ENCODE measurements around the gene CERK.

The CERK gene

DNA sequence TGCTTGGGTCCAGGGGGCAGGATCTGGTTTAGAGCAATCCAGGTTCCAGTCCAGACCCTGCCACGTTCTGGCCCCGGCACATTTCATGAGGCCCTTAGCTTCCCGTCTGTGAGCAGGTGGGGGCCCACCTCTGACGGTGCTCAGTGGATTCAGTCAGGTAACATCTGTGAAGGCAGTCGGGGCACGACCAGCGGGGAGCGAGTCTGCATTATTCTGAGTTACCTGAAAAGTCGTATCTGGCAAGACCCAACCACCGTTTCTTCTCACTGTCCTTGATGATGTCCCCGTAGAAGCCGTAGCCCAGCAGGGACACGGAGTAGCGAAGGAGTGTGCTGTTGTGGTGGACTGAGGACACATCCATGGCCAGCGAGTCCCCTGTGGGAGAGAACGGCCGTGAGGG lies 39.0 kb downstream of the CERK start:
- DNase-seq (ENCODE audit: low read depth) = no peak

DNA sequence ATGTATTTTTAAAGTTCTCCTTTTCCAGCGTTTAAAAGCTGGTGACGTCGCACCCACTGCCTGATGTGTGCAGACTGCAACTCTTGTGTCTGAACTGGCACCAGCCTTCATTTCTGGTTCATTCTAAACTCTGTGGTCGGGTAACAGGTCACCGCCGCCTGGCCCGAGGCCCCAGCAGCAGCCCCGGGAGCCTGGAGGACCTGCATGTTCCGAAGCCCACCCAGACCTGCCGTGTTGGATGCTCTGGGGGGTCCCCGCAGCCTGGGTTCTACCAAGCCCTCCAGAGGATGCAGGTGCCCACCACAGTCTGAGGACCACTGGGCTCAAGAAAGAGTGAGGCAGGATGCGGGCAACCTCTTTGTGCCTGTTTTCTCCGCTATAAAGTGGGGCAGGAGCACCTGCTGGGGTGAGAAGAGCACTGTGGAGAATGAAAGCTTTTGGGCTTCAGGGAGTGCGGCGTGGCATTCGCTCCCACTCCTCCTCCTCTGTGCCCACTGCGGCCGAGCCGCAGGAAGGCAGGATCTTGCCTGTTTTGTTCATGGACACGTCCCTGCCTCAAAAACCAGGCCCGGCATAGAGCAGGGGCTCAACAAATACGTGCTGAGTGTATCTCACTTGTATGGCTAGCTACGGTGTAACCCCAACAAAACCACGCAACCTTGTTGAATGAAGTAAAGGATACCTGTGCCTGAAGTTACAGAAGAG lies 40.1 kb downstream of the CERK start:
- no peak for DNase-seq (ENCODE audit: low read depth)

DNA sequence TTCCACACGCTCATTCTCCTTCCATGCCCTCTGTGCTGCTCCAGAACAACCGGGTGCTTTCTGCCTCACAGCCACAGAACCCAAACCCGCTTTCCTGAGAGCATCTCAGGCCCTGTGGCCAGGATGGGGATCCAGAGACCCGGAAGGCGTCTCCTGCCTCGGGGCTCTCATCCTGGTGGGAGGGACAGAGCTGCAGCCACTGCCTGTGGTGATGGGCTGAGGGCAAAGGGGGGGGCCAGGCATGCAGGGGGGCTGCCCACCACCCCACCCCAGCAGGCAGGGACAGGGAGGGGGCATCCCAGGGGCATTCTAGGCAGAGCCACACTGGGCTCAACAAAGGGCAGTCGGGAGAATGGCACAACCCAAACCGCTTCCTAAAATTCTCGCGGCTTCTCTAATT lies 41.4 kb downstream of the CERK start:
- no peak for DNase-seq (ENCODE audit: low read depth)

DNA sequence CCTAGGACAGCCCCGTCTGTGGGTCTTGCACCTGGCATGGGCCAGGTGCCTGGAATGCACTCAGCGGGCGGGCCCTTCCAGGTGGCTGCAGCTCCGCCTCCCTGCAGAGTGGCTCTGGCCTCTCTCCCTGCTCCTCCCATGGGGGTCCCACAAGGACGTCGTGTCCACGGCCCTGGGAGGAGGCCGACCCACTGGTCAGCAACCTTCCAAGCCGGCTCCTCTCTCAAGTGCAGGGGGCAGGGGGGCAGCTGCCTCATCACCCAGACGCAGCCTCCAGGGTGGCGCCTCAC lies 41.9 kb downstream of the CERK start:
- DNase-seq (ENCODE audit: low read depth) = no peak

DNA sequence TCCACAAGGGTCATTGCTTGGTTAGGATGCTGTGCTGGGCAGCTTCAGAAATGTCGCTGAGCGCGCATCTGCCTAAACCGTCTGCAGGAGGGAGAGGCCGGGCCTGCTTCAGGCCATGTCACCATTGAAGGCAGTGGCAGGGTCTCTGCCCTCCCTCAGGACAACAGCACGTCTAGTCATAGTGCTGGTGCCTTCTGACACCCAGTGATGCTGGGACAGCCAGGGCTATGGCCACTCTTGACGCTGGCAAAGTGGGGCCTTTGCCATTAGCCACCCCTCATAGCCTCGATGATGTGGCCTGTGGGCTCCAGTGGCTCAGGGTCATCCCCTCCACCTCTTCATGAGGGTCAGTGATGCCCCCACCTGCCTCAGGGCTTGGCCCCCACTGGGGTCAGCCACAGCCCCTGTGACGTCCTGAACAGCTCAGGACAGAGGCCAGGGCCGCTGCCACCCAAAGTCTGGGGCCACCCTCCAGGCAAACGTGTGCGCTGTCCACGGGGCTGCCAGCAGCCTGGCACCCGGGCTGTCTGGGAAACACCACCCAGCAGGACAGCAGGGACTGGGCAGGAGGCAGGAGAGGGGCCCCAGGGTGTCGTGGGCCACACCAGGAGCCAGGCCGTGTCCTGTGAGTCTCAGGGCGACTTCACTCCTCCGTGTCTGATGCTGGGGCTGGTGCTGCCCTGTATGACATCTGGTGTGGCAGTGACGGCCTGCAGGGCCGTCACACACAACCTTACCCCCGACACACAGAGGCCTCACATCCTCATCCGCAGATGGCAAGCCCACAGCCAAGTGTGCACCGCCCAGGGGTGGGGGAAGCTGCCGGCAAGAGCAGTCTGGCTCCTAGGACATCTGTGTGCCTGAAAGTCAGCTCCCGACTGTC lies 42.5 kb downstream of the CERK start:
- no peak for DNase-seq (ENCODE audit: low read depth)

DNA sequence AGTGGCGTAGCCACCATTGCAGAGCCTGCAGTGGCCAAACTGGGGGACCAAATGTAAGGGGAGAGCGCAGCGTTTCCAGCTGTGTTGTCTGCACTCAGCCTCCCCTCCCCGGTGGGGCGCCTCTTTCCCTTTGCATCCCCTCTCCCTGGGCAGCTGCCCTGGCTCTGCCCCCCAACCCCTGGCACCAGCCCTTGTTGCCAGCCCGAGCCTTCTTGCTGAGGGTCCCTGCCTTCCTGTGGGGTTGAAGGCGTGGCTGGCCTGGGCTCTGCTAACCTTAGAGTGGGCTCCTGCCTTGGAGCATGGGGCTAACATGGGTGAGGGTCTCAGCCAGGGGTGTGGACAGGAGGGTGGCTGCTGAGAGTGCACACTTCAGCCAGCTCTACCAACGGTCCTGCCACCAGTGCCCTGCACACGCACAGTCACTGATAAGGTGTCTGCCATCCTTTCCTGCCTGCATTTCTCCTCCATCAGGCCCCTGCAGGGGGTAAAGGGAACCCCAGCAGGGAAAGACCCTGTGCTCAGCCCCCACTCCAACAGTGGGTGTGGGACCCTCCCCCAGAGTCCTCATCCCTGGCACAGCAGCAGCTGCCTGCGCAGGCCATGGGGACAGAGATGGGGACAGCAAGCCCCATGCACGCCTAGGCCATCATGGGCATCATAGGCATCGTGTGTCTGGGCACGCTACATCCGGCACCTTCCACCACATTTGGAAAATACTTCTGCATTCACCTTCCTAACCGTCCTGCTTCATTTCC lies 43.5 kb downstream of the CERK start:
- no peak for DNase-seq (ENCODE audit: low read depth)

DNA sequence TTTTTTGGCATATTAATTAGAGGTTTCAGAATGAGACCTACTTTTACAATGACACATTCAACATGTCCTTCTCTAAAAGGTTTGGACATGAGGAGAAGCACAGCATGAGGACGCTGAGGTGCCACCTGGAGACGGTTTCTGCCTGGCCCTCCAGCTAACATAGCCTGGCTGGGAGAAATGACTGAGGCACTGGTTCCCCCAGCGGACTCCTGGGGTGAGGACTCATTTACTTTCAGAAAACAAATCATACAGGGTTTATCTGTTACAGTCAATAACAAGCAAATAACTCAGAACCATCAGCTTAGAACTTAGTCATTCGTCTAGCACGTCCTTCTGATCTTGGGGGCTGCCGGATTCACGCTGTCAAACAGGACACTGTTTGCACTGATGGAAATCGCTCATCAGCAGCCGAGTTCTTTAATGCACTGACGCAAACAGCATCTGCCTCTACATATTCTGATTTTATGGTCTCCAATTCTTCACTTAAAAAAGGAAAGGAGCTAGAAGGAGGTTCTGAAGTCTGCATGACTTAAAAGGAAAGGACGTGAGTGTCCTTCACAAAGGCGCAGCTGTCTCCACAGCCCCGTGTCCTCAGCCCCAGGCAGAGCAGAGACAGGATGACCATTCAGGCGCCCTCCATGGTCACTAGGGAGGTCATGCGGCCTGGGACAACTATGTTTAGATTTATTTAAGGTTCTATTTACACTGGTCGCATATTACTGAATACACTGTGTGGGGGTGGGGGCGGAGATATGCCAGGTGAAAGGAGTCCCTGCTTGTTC lies 44.2 kb downstream of the CERK start:
- DNase-seq (ENCODE audit: low read depth) = no peak

DNA sequence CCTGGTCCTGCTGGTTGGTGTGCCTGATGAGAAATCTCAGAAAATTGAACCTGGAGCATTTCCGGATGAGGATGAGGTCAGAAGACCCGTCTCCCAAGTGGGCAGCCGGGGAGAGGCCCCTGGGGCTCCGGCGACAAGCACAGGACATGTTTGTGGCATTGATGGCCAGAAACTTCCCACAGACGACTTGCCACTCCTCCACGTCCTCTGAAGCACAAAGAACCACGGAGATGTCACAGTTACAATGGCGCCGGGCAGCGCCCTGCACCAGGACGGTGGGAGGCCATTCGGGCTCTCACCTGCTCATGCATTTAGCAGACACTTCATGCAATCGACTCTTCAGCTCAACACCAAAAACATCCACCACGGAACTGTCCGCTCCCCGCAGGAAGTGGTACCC lies 46.5 kb downstream of the CERK start:
- DNase-seq (ENCODE audit: low read depth) = no peak

DNA sequence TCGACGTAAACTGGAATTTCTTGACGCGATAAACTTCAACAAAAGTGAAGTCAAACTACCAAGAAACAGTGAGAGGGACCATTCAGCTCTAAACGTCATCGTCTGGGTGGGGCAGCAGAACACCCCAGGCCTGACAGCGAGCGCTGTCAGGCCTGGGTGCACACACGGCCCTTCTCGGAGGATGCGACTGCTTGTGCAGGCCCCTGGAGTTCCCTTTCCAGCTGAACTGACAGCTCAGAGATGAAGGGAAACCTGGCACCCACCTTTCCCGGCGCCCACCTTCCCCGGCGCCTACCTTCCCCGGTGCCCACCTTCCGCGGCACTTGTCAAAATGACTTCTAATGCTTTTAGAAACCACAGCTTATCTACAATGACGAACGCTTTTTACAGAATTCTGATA lies 47.9 kb downstream of the CERK start:
- DNase-seq (ENCODE audit: low read depth) = no peak

DNA sequence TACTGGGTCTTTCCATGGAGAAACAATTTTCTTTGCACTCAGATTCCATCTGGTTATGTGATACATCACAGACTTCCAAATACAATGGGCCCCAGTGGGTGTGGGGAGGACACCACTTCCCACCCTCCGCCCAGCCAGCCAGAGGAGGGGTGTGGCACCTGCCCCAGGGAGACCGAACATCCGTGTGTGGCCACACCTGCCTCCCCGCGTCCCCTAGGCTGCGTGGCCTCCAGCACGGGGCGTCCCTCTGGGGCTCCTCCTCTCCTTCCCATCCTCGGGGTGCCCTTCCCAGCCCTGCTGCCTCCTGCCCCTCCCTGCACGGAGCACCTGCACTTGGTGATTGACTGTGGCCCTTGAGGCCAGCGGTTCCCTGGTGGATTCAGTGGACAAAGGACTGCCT lies 49.1 kb downstream of the CERK start:
- DNase-seq (ENCODE audit: low read depth) = no peak

DNA sequence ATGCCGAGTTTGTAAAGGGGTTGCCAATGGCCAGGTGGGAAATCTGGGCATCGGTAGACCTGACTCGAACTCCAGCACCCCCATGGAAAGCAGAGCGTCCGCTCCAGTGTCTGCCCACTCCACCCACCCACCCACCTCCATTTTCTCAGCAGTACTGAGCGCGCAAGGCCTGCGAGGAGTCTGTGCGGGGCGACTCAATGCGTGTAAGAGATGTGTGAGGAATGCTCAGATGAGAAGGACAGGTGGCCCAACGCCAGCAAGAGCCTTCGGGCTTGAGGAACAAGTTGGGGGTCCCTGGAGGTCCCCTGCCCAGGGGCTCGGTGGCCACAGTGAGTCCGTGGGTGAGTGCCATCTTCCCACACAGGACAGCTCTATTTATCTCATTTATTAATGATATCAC lies 50.6 kb downstream of the CERK start:
- DNase-seq (ENCODE audit: low read depth) = no peak

DNA sequence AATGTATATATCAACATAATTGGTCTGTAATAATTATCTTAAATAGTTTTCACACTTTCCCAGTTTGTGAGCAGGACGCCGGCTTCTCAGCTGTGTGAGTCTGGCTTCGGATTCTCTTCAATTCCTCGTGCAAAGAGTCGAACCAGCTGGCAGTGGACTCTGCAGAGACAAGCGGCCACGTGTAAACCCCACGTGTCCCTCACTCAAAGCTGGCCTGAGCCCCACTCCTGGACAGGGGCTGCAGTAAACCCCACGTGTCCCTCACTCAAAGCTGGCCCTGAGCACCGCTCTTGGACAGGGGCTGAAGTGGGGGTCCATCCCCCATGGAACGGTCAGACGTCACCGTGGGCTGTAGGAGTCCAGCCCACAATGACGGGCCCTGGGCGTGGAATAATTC lies 51.0 kb downstream of the CERK start:
- no peak for DNase-seq (ENCODE audit: low read depth)

DNA sequence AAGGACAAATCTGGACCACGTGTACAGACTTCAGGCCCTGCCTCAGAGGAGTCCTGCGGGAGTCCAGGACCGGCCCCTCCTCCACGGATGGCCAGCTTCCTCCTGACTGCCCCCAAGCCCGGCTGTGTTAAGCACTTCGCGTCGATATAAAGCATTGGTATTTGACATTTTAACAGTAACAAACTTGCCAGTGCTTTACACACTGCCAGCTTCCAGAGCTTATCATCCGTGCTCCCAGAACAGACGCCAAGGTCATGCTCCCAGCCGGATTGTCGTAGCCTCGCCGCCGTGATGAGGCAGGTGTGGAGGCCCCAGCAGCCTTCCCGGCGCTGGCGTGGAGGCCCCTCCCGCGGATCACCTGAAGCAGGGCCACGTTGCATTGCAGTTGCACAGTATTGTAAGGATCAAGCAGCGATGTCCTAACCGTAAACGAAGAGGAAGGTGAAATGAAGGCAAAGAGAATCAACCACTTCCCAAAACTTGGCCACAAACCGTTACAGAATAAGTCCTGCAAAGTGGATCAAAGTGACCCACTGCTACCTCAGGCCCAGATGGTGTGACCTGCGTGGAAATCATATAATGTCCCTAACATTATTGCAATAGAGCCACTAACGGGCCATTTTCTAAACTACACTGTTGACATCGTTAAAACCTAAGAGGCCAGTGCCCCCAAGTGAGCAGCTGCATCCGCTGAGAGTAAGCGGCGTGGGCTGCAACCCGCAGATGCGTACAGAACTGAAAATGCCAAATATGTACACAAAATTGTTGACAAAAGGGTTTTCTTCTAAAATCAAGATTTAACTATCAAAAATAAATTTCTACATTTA lies 51.6 kb downstream of the CERK start:
- no peak for DNase-seq (ENCODE audit: low read depth)

DNA sequence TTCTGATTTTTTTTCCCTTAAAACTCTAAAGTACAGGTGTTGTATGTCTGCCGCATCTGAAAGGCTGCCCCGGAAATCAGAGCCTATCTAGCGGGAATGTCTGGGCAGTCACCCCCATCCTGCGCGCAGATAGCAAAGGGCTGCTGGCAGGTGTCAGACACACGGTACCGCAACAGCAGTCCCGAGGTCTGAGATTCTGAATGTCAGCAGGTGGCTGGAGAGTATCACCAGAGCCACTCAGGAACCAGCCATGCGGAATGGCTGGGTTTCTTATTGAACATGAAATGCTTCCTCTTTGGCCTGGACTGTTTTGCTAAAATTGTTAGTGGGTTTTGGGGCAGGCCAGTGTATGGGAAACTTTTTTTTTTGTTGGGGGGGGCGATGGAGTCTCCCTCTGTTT lies 53.3 kb downstream of the CERK start:
- no peak for DNase-seq (ENCODE audit: low read depth)

DNA sequence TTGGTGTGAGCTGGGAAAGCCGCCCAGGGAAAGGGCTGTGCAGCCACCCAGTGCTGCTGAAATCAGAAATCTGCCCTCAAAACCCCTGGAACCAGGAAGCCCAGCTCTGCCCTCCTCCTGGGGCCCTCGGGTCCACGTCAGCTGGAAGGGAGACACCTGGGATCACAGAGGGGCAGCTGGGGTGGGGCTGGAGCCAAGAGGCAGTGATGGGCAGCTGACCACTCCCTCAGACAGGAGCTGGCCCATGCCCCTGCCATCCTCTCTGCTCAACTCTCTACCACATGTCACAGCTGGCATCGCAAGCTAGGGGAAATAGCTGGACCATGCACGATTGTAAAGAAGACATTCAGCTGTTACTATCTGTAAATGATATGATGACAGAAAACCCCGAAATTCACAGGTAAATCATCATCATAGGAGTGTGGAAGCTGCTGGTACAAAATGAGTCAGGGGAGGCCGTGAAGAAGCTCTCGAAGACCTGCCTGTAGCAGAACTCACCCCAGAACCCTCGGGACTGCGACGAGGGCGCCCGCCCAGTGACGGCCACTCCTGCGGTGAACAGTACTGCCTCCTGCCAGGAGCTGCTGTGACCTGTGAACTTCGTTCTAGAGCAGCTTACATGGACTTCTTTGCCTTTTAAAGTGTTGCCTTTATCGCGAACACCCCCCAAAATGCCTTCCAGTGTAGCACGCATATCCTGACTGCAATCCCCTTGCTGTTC lies 55.9 kb downstream of the CERK start:
- no peak for DNase-seq (ENCODE audit: low read depth)

DNA sequence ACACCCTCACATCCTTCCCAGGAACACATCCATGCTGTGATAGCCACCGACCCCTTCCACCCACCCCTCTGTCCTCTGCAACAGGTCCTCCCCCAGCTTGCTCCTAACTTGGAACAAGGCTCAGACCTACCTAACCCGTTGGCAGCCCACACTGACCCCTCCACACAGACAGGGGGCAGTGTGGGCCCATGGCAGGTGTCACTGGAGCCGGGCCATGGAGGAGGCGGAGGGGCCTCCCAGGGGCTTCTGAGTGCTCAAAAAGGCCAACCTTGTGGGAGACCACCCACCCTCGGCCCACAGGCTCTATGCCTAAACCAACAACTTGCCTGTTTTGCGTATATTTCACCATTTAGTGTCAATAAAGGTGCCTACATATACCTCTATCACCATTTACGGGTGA lies 57.0 kb downstream of the CERK start:
- DNase-seq (ENCODE audit: low read depth) = no peak

DNA sequence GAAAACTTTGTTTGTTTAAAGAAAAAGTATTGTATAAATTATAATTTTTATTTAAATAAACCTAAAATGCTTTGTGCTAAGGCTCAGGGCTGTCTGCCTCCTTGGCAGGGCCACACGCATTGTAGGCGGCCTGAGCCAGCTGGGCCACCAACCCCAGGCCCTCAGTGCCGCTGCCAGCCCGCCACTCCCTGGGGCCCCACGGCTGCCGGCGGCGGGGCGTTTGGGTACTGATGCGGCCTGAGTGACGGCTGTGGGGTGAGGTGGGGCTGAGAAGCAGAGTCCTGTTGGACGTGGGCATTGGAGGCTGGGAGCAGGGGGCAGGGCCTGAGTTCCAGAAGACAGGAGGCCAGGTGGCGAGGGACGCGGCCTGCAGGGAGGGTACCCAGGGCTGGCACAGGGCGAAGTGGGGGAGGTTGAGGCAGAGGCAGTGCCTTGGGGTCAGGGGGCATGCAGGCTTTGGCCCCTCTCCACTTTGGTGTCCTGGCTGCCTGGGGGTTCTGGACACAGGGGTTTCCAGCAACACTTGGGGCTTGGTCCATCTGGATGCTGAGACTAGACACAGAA lies 58.3 kb downstream of the CERK start:
- DNase-seq (ENCODE audit: low read depth) = no peak

DNA sequence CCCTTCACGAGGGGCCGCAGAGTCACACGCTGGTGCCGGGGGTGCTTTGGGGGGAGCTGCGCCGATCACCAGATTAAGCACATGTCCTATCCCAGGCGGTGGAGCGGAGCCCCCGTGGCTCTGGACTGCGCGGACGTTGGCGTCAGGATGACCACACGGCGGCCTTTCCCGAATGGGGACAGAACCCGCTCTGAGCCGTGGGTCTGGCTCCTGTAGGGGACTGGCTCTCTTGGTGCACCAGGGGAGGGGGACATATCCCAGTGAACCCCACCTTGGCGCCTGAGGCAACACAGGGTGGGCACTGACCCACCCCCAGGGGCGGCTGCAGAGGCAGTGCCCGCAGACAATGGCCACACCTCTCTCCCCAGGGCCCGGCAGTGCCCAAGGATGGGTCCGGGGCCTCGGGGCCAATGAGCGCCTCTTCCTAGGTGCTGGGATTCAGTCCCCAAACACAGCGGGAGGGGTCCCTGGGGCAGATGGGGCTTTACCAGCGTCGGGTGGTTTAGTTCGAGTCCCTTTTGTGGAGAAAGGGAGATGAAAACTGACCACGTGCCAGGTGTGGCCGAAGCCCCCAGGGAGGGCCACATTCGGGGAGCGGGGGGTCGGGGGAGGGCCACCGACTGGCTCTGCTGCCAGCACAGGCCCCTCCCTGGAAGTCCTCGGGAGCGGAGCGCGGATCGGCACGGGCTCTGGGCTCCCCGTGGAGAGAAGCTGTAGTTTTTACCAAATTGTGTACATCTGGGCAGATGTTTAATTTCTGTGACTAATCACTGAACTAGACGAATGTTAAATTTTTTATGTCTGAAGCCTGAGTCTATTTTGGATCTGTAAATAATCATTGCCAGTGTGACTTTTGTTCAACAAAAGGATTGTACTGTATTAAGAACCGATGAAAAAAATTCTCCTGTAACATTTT lies 59.0 kb downstream of the CERK start:
- DNase-seq (ENCODE audit: low read depth) = no peak

DNA sequence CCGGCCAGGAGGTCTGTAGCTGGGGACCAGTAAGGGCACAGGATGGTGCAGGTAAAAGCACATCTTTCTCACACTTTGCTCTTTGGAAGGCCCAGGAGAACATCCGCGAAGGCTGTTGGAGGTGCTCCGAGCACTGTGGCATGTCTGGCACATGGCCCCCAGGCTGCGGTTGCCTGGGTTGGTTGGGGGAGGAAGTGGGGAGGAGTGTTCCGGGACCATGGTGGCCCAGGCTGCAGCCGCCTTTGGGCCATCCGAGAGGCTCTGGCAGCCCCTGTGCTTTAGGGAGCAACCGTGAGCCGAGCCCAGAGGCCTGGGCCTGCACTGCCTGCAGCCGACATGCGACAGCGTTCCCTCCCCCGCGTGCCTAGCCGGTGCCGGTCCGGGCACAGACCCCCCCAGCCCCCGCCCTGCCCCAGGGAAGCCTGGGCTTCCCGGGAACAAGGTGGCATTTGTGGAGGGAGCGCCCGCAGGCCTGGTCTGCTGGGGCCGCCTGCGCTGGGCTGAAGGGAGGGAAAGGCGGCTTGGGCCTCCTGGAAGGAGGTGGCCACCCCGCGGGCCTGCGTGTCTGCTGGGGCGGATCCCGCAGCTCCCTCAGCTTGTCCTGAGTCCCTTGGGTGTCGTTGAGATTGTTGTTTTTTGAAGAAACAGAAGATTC lies 59.9 kb downstream of the CERK start:
- no peak for DNase-seq (ENCODE audit: low read depth)

Measured in CMK (cell line).